ENCODE data around the gene OLFML2A. TPM values are rescaled to one million over a fixed set of nuclear protein-coding genes. Genes with fewer than 3 reads are reported as not detected.
"Not testable (repeated sequence)": the region's sequence is repeated elsewhere in the genome, so short reads cannot be mapped to it uniquely, and the experiment has no call there.

The OLFML2A gene
- total RNA-seq, 1 donor from 2014 or later = 1.6 TPM

- no peak for FAIRE-seq
- DNase-seq (ENCODE audit: low spot score in 2 of 2) = no peak
Measured at GRCh38 chr9:124814164-124814535, 37.2 kb downstream of the OLFML2A start.

GRCh38 chr9:124815601-124816000, 38.7 kb downstream of the OLFML2A start:
- FAIRE-seq (no peak), DNase-seq (ENCODE audit: low spot score in 2 of 2) (no peak)

DNA sequence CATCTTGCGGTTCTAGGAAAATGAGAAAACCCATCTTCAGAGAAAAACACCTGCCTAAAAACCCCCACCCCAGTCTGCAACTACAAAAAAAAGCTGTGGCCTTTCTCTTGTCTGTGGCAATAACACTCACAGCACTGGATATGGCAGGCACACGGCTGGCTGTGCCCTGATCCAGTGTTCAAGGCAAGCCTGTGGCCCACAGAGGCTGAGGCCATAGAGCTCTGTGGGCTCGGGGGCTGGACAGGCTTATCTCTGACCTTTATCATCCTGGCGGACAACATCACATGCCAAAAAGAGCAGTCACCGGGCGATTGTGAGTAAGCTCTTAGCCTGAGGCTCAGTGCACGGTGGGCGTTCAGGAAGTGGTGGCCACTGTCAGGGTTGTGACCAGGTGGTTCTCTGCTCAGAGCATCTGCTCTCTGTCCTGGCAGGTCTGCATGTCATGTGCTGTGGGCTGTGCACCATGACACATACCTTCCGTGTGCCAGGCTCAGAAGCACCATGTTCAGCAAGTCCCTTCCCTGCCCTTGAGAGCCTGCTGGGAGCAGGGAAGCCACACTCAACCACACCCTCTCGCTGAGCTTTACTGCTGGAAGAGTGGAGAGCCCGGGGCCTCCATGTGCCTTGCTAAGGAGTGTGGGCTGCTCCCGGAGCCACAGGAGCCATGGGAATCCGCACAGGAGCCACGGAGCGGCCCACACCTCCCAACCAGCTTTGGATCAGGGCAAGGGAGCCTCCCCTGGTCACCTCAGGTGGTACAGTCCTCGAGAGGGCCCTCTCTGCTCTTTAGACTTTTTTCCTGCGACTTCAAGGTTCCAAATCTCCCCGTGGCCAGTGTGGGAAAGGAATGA, 41.7 kb downstream of the OLFML2A start:
- no peak for FAIRE-seq
- no peak for DNase-seq (ENCODE audit: low spot score in 2 of 2)

DNA sequence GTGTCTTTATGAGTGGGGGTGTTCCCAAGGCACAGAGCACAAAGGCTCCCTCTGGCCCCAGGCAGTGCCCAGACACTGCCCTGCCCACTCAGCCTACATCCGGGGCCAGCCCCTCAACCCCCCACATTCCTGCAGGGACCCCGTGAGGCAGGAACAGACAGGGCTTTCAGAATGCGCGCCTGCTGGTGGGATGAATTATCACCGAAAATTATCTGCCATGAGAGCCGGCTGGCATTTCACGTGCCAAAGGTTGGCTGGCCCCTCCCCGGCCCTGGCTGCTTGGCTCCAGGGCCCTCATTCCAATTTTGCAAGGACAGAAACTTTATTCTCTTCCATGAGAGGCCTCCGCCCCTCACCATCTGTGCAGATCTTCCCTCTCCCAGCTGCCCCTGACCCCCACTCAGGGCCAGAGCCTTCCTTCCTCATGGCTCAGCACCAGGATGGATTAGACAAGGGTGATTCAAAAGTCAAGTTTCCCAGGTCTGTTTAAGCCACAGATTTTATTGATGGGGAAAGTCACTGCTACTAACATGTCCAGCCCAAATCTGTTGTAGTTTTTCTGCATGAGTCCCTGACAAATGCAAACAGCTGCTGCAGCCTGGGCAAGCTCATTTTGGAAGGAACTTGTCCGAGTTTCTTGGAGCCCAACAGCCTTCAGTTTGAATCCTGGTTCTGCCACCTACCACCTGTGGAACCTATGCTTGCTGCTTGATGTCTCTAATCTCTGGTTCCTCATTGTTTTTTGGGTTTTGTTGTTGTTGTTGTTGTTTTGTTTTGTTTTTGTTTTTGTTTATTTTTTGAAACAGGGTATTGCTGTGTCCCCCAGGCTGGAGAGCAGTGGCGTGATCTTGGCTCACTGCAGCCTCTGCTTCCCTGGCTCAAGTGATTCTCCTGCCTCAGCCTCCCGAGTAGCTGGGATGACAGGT, 44.0 kb downstream of the OLFML2A start:
- FAIRE-seq (no peak), DNase-seq (ENCODE audit: low spot score in 2 of 2) (no peak)

DNA sequence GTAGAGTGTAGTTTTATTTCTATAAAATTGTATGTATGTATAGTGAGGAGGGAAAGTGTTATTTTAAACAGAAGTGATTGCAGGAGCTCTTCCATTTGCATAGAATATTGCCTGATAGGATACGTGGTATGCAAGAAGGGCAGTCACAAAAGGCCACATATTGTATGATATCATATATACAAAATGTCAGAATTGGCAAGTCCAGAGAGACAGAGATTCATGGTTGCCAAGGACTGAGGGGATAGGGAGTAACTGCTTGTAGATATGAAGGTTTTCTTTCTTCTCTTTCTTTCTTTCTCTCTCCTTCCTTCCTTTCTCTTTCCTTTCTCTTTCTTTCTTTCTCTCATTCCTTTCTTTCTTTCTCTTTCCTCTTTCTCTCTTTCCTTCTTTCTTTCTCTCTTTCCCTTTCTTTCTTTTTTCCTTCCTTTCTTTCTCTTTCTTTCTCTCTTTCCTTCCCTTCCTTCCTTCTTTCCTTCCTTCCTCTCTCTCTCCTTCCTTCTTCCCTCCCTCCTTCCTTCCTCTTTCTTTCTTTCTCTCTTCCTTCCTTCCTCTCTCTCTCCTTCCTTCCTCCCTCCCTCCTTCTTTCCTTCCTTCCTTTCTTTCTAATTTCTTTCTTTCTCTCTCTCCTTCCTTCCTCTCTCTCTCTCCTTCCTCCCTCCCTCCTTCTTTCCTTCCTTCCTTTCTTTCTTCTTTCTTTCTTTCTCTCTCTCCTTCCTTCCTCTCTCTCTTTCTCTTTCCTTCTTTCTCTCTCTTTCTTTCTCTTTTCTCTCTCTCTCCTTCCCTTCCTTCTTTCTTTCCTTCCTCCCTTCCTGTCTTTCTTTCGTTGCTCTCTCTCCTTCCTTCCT, 51.8 kb downstream of the OLFML2A start:
- FAIRE-seq (no peak), DNase-seq (ENCODE audit: low spot score in 2 of 2) (no peak)

DNA sequence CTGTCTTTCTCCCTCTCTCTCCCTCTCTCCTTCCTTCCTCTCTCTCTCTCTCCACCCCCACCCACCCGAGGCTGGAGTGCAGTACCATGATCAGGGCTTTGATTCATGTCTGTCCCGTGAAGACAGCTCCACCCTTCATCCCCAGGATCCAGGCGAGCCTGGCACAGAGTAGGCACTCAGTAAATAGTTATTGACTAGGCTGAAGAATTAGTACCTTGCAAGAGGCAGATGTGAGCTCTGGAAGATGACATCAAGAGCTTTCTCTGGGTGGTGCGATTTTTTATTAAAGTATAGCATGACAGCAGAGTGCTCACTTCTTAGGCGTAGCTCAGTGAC, 52.4 kb downstream of the OLFML2A start:
- FAIRE-seq (no peak), DNase-seq (ENCODE audit: low spot score in 2 of 2) (no peak)

GRCh38 chr9:124830593-124830992, 53.7 kb downstream of the OLFML2A start:
- FAIRE-seq = no peak

DNA sequence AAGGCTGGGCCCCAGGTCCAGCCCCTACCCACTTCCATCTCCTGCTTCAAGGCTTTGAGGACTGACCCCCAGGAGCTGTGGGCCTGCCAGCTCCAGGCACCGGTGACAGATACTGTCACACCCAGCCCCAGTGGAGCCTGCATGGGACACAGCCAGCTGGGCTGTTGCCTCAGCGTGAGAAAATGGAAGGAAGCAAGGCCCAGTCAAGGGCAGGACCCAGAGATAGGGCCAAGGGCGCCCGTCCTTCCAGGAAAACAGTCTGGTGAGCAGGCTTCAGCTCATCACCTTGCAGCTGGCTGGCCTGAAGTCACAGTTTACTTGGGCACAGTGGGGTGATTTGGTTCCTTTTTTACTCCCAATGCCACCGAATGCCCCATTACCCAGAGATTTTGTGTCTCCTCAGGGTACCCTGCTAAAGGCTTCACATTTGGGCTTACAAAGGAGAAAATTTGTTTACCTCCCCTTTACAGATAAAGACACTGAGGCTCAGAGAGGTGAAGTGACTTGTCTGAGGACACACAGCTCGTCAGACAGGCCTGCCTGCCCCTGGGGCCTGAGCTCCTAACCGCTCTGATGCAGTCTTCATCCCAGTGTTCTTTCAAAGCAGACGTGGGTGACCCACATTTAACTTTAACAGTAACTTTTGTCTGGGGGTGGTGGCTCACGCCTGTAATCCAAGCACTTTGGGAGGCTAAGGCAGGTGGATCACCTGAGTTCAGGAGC, 54.9 kb downstream of the OLFML2A start:
- FAIRE-seq = no peak
- DNase-seq (ENCODE audit: low spot score in 2 of 2) = no peak

More at GRCh38 chr9:124830593-124830992, 53.7 kb downstream of the OLFML2A start:
- DNase-seq (ENCODE audit: low spot score in 2 of 2) = no peak

- FAIRE-seq (no peak), DNase-seq (ENCODE audit: low spot score in 2 of 2) (no peak)
Measured at GRCh38 chr9:124834591-124834990, 57.7 kb downstream of the OLFML2A start.

DNA sequence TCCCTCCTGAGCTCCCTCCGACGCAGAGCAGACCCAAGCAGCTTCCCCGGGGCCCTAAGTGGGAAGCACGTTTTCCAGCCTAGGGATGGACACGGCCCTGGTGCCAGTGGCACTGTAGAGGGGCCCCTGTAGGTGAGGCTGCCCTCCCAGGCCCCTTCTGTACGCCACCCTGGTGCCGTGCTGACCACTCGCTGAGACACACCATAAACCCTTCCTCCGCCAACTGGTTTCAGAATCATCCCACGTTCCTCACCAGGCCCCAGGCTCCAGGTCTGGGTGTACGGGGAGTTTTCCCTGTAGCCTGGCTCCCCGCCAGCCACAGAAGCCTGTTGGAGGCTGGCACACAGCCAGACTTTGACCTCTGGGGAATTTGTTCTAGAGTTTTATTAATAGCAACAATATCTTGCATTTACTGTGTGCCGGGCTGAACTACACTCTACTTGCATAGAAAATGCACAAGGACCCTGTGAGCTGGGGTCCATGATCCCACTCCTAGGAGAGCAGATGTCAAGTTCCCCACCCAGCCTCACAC, 58.2 kb downstream of the OLFML2A start:
- DNase-seq (ENCODE audit: low spot score in 2 of 2) (no peak), FAIRE-seq (no peak)

GRCh38 chr9:124838132-124838531, 61.2 kb downstream of the OLFML2A start:
- FAIRE-seq; DNase-seq (ENCODE audit: low spot score in 2 of 2): not testable (repeated sequence)

- DNase-seq (ENCODE audit: low spot score in 2 of 2); FAIRE-seq: not testable (repeated sequence)
Measured at GRCh38 chr9:124838567-124839275, 61.8 kb downstream of the OLFML2A start.

DNA sequence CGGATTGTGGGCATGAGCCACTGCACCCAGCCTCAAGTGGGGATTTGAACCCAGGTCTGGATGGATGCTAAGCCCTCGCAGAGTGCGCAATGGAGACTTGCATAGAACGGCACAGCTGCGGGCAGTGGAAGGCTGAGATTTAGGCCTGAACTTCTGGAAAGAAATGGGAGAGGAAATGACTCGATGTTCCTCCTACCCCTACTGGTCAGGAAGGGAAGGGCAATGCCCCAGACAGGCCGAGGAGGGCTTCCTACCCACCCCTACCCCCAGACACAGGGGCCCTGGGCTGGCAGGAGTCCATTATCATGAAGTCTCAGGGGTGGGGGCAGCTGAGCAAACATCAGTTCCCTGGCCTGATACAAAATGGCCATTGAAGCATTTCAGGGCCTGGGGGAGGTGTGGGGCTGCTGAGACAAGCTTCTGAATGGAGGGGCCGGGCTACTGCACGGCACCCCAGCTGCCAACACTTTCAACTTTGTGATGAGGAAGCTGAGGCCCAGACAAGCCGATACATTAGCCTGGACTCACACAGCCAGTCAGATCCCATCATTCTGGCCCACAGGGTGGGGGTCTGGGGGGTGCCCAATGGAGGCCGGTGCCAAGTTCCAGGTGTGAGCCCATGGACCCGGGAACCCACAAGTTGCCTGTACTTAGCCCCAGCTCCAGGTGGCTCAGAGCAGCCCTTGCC, 62.8 kb downstream of the OLFML2A start:
- FAIRE-seq (no peak), DNase-seq (ENCODE audit: low spot score in 2 of 2) (no peak)

- FAIRE-seq = no peak
- no peak for DNase-seq (ENCODE audit: low spot score in 2 of 2)
Measured at GRCh38 chr9:124840300-124840833, 63.4 kb downstream of the OLFML2A start.

GRCh38 chr9:124841075-124841821, 64.3 kb downstream of the OLFML2A start:
- FAIRE-seq (no peak), DNase-seq (ENCODE audit: low spot score in 2 of 2) (no peak)

GRCh38 chr9:124843456-124844034, 66.6 kb downstream of the OLFML2A start:
- no peak for FAIRE-seq
- no peak for DNase-seq (ENCODE audit: low spot score in 2 of 2)

- FAIRE-seq = no peak
- DNase-seq (ENCODE audit: low spot score in 2 of 2) = no peak
Measured at GRCh38 chr9:124844291-124844690, 67.4 kb downstream of the OLFML2A start.
